SK-N-SH (cell line): ENCODE measurements around the gene AACS. TPM values are rescaled to one million over a fixed set of nuclear protein-coding genes. Genes with fewer than 3 reads are reported as not detected.

Source experiments
- CTCF ChIA-PET: fragments of 300-600, 350-600 bp; formaldehyde crosslinking; extraction: SDS; loops from one replicate; lab custom pipeline; 2021; lab: Yijun Ruan, JAX
- POLR2A ChIA-PET: fragments of 350-600 bp; sonication (Branson Sonifier 250); formaldehyde crosslinking; extraction: SDS; loops from one replicate; lab custom pipeline; 2020; ENCODE audit warnings: antibody characterized with exemption, inconsistent platforms; lab: Yijun Ruan, JAX
- DNase-seq: peaks from one replicate; pipeline ENCODE4 v3.0.0; 2012
- H2AFZ ChIP-seq: fragments of 200-600 bp; sonication (generic); 2 replicates; pipeline ENCODE4 v1.8.1; 2016; ENCODE audit warnings: antibody characterized with exemption, mild to moderate bottlenecking, low read depth
- H3F3A ChIP-seq: fragments of 200-600 bp; sonication (generic); replicated peaks from 2 replicates; pipeline ENCODE3; 2016; ENCODE audit warnings: antibody characterized with exemption, mild to moderate bottlenecking; ENCODE audit not compliant: insufficient read depth
- H3K27ac ChIP-seq, 2 experiments: fragments of 200-500 bp in 1 of 2; fragments of 200-600 bp in 1 of 2; sonication (Bioruptor generic) in 1 of 2; sonication (generic), shearing (Covaris generic) in 1 of 2; 2 replicates each; pipeline versions ENCODE4 v1.5.1 to v1.6.1; 2014 to 2016; ENCODE audit warnings: low read depth in 2 of 2, inconsistent platforms in 1 of 2, low read length in 1 of 2, mild to moderate bottlenecking in 1 of 2, mixed read lengths in 1 of 2
- H3K27me3 ChIP-seq: fragments of 200-600 bp; sonication (generic), shearing (Covaris generic); 2 replicates; pipeline ENCODE4 v1.6.1; 2016; ENCODE audit warnings: mixed run types; ENCODE audit not compliant: insufficient read depth
- H3K36me3 ChIP-seq, 2 experiments: fragments of 200-500 bp in 1 of 2; fragments of 200-600 bp in 1 of 2; sonication (Bioruptor generic) in 1 of 2; sonication (generic) in 1 of 2; replicated peaks in 1 of 2; 2 replicates each; pipeline versions ENCODE3 to v1.5.1; 2014 to 2016; ENCODE audit warnings: low read length in 1 of 2, mild to moderate bottlenecking in 1 of 2; ENCODE audit not compliant: insufficient read depth in 2 of 2, control insufficient read depth in 1 of 2
- H3K4me1 ChIP-seq, 2 experiments: fragments of 200-500 bp in 1 of 2; fragments of 200-600 bp in 1 of 2; sonication (Bioruptor generic) in 1 of 2; sonication (generic), shearing (Covaris generic) in 1 of 2; 2 replicates each; pipeline versions ENCODE4 v1.5.1 to v1.6.1; 2014 to 2016; ENCODE audit warnings: low read depth in 1 of 2, low read length in 1 of 2, mixed run types in 1 of 2; ENCODE audit not compliant: insufficient read depth in 2 of 2, control insufficient read depth in 1 of 2
- H3K4me2 ChIP-seq: fragments of 200-600 bp; sonication (generic), shearing (Covaris generic); 2 replicates; pipeline ENCODE4 v1.6.1; 2017; ENCODE audit warnings: mixed run types
- H3K4me3 ChIP-seq, 2 experiments: fragments of 200-500 bp in 1 of 2; fragments of 200-600 bp in 1 of 2; sonication (Bioruptor generic) in 1 of 2; sonication (generic), shearing (Covaris generic) in 1 of 2; 2 replicates each; pipeline versions ENCODE4 v1.5.1 to v1.8.1; 2014 to 2016; ENCODE audit warnings: low read depth in 2 of 2, inconsistent platforms in 1 of 2, low read length in 1 of 2, mild to moderate bottlenecking in 1 of 2, mixed read lengths in 1 of 2, moderate library complexity in 1 of 2
- H3K79me2 ChIP-seq: fragments of 200-600 bp; sonication (generic); 2 replicates; pipeline ENCODE4 v1.8.1; 2017; ENCODE audit warnings: mild to moderate bottlenecking; ENCODE audit not compliant: insufficient read depth
- H3K9ac ChIP-seq: fragments of 200-600 bp; sonication (generic); 2 replicates; pipeline ENCODE4 v1.6.1; 2017; ENCODE audit warnings: mixed run types
- H3K9me2 ChIP-seq: fragments of 200-600 bp; sonication (generic); 2 replicates; pipeline ENCODE4 v1.6.1; 2017; ENCODE audit warnings: mixed run types
- H3K9me3 ChIP-seq: fragments of 200-600 bp; sonication (generic); 2 replicates; pipeline ENCODE4 v1.6.1; 2017; ENCODE audit warnings: mixed run types, mild to moderate bottlenecking, moderate library complexity
- H4K20me1 ChIP-seq: fragments of 200-600 bp; sonication (generic); 2 replicates; pipeline ENCODE4 v1.6.1; 2017; ENCODE audit warnings: mild to moderate bottlenecking, mixed run types; ENCODE audit not compliant: insufficient read depth
- CHD2 ChIP-seq: fragments of 150-350 bp; IDR thresholded peaks from 2 replicates; pipeline ENCODE4 v1.6.1; 2018; ENCODE audit warnings: low read length; ENCODE audit not compliant: partially characterized antibody
- EP300 ChIP-seq, 2 experiments: IDR thresholded peaks; 2 replicates each; pipeline versions ENCODE4 v1.4.0 to v1.6.1; 2012; ENCODE audit warnings: borderline replicate concordance in 1 of 2, low read depth in 1 of 2, low read length in 1 of 2
- FOSL2 ChIP-seq: IDR thresholded peaks from 2 replicates; pipeline ENCODE4 v1.4.0; 2012; ENCODE audit warnings: low read depth, mild to moderate bottlenecking, moderate library complexity, borderline replicate concordance
- FOXJ3 ChIP-seq: sonication (generic); formaldehyde crosslinking; IDR thresholded peaks from 2 replicates; pipeline ENCODE4 v1.5.1; 2020; ENCODE audit warnings: mild to moderate bottlenecking, missing genetic modification reagents
- FOXM1 ChIP-seq: IDR thresholded peaks from 2 replicates; pipeline ENCODE4 v1.4.0; 2012; ENCODE audit warnings: low read depth, mild to moderate bottlenecking
- MEF2A ChIP-seq: IDR thresholded peaks from 2 replicates; pipeline ENCODE4 v1.4.0; 2012; ENCODE audit warnings: low read depth, borderline replicate concordance
- NFIC ChIP-seq: IDR thresholded peaks from 2 replicates; pipeline ENCODE4 v1.4.0; 2012; ENCODE audit warnings: borderline replicate concordance
- NRF1 ChIP-seq: IDR thresholded peaks from 2 replicates; pipeline ENCODE4 v1.6.1; 2012; ENCODE audit warnings: low read depth, mild to moderate bottlenecking, low read length
- PBX3 ChIP-seq: IDR thresholded peaks from 2 replicates; pipeline ENCODE4; 2012
- RAD21 ChIP-seq: IDR thresholded peaks from 2 replicates; pipeline ENCODE4 v1.6.1; 2012; ENCODE audit warnings: mild to moderate bottlenecking, low read length
- REST ChIP-seq: IDR thresholded peaks from 2 replicates; pipeline ENCODE4 v1.6.1; 2012; ENCODE audit warnings: mild to moderate bottlenecking, low read depth, low read length, moderate library complexity
- RFX5 ChIP-seq: IDR thresholded peaks from 2 replicates; pipeline ENCODE4 v1.6.1; 2012; ENCODE audit warnings: mild to moderate bottlenecking, improper control_type of control experiment, low read length
- SMC3 ChIP-seq: IDR thresholded peaks from 2 replicates; pipeline ENCODE4 v1.6.1; 2012; ENCODE audit warnings: low read depth, low read length, improper control_type of control experiment
- TAF1 ChIP-seq: IDR thresholded peaks from 2 replicates; pipeline ENCODE4 v1.6.1; 2012; ENCODE audit warnings: low read depth, mild to moderate bottlenecking, low read length, moderate library complexity, borderline replicate concordance
- TCF12 ChIP-seq: IDR thresholded peaks from 2 replicates; pipeline ENCODE4 v1.4.0; 2012
- WGBS: methylation state at CpG from one replicate; pipeline ENCODE4 v1.1.6; 2017; ENCODE audit warnings: low lambda C conversion rate; 5-methylcytosine and 5-hydroxymethylcytosine counted together
- polyA plus RNA-seq, 3 experiments: library from polyadenylated mRNA; depleted of rRNA; stranded (reverse); fragments of >200 nt; gene quantifications; 2 replicates each; pipeline ENCODE4 v1.2.3, GENCODE V29; 2012
- TF ChIP-seq, protein P1 (sequence below): fragments of 200-600 bp; sonication (generic); IDR thresholded peaks from 2 replicates; pipeline ENCODE4 v1.6.1; 2017; ENCODE audit warnings: antibody characterized with exemption, mild to moderate bottlenecking, moderate library complexity
- TF ChIP-seq, protein P2 (sequence below): IDR thresholded peaks from 2 replicates; pipeline ENCODE4 v1.4.0; 2012; ENCODE audit warnings: low read depth, borderline replicate concordance

The AACS gene
- polyA plus RNA-seq, 1 of the 3 experiments (the other 2 are of a cell fraction), result 17.3 TPM

GRCh38 chr12:125132698-125133400 is 67.6 kb downstream of the AACS start:
- Histone ChIP-seq H3F3A (no peaks in the 10 kb centered on the region), H3K9me3 (no peaks in the 10 kb centered on the region), H3K4me2 (no peak overlapping the region), H3K4me3 (no peak overlapping the region), H3K9me2 (no peaks in the 10 kb centered on the region), H3K36me3 (peaks cover 6 to 7% of the 10 kb centered on the region in 2 experiments), H3K79me2 (no peaks in the 10 kb centered on the region), H3K4me1 (peaks cover 0 to 18% of the 10 kb centered on the region in 2 experiments; a peak in 1 of 4 replicates), H2AFZ (no peak overlapping the region), H3K27ac (no peak overlapping the region), H3K9ac (no peak overlapping the region), H4K20me1 (no peaks in the 10 kb centered on the region), H3K27me3 (no peaks in the 10 kb centered on the region)
- no peak for DNase-seq
- ChIA-PET POLR2A (no interaction called here), CTCF (no interaction called here)
- TF ChIP-seq, protein P1, sequence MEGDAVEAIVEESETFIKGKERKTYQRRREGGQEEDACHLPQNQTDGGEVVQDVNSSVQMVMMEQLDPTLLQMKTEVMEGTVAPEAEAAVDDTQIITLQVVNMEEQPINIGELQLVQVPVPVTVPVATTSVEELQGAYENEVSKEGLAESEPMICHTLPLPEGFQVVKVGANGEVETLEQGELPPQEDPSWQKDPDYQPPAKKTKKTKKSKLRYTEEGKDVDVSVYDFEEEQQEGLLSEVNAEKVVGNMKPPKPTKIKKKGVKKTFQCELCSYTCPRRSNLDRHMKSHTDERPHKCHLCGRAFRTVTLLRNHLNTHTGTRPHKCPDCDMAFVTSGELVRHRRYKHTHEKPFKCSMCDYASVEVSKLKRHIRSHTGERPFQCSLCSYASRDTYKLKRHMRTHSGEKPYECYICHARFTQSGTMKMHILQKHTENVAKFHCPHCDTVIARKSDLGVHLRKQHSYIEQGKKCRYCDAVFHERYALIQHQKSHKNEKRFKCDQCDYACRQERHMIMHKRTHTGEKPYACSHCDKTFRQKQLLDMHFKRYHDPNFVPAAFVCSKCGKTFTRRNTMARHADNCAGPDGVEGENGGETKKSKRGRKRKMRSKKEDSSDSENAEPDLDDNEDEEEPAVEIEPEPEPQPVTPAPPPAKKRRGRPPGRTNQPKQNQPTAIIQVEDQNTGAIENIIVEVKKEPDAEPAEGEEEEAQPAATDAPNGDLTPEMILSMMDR, result no peak
- TF ChIP-seq RAD21 (no peak), FOXM1 (no peak), TAF1 (no peak), NFIC (no peak), REST (no peak), RFX5 (no peak), NRF1 (no peak), FOXJ3 (CRISPR knock-in tag) (no peak), EP300 (IDR thresholded peaks at IDR 0.05; ENCODE audit: borderline replicate concordance in 1 of 2, low read depth in 1 of 2, low read length in 1 of 2) (no peak), FOSL2 (no peak), CHD2 (no peak), MEF2A (no peak), SMC3 (no peak), PBX3 (no peak), TCF12 (no peak)
- TF ChIP-seq, protein P2, sequence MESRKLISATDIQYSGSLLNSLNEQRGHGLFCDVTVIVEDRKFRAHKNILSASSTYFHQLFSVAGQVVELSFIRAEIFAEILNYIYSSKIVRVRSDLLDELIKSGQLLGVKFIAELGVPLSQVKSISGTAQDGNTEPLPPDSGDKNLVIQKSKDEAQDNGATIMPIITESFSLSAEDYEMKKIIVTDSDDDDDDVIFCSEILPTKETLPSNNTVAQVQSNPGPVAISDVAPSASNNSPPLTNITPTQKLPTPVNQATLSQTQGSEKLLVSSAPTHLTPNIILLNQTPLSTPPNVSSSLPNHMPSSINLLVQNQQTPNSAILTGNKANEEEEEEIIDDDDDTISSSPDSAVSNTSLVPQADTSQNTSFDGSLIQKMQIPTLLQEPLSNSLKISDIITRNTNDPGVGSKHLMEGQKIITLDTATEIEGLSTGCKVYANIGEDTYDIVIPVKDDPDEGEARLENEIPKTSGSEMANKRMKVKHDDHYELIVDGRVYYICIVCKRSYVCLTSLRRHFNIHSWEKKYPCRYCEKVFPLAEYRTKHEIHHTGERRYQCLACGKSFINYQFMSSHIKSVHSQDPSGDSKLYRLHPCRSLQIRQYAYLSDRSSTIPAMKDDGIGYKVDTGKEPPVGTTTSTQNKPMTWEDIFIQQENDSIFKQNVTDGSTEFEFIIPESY, result no peak
- WGBS, result 90% methylated on average over 9 of the region's 16 CpGs
